SK-N-MC (cell line): ENCODE measurements around the gene CCK.

ENCODE experiments used
- EZH2 ChIP-seq: fragments of 200-600 bp; sonication (generic); IDR thresholded peaks from one replicate; pipeline ENCODE4 v1.6.1; 2017; ENCODE audit warnings: antibody characterized with exemption
- FOXP2 ChIP-seq: optimal IDR thresholded peaks from 2 replicates; pipeline ENCODE3; 2011; ENCODE audit warnings: mild to moderate bottlenecking, moderate library complexity; ENCODE audit not compliant: insufficient read depth; ENCODE audit errors: extremely low read length, control extremely low read depth
- POLR2AphosphoS5 ChIP-seq: IDR thresholded peaks from 2 replicates; pipeline ENCODE4 v1.6.1; 2012; ENCODE audit warnings: mild to moderate bottlenecking, low read depth, low read length, borderline replicate concordance

DNA sequence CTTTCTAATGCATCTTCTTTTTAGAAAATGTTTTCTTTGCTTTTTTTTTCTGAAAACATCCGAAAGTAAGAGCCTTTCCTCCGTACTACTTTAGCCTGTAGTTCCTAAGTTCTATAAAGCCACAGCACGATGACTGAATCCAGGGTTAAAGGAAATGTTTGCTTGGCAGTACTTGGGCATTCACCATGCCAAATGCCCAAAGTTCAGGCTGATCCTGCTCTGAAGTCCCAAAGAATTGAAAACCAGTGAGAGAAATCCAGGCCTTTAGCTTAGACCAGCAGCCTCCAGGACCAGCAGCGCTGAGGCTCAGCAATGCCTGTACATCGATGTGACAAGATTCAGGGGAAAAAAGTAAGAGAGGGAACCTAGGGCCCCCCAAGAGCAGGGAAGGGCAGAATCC is 35.1 kb downstream of the CCK start:
- TF ChIP-seq EZH2 (no peak), POLR2AphosphoS5 (no peak), FOXP2 (no peak)
